ENCODE measurements around the gene TRPV2.

GRCh38 chr17:16407911-16408588 lies 7.3 kb upstream of the TRPV2 start:
- TF ChIP-seq POLR2A (IDR thresholded peaks at IDR 0.05) (no peak), POLR2AphosphoS5 (IDR thresholded peaks at IDR 0.05) (no peak), CTCF (IDR thresholded peaks at IDR 0.05) (no peak)
